PC-9 (cell line): ENCODE data around the gene BCHE. TPM values are rescaled to one million over a fixed set of nuclear protein-coding genes. Genes with fewer than 3 reads are reported as not detected.
A peak's percentile ranks its signal among the peaks of the same experiment; 100 is the strongest.

Experiments
- BruUV-seq: library from RNA; stranded (reverse); fragments of 400-500 nt; replicated peaks from 2 replicates; lab custom pipeline; 2021; lab: Mats Ljungman, UMichigan
- CTCF ChIA-PET: fragments of 300-600 bp; sonication (Branson Sonifier 250); formaldehyde crosslinking; loops from one replicate; lab custom pipeline; 2022; ENCODE audit warnings: antibody characterized with exemption; lab: Charles Lee
- POLR2A ChIA-PET: fragments of 300-600 bp; sonication (Branson Sonifier 250); formaldehyde crosslinking; loops from one replicate; lab custom pipeline; 2022; ENCODE audit warnings: antibody characterized with exemption; ENCODE audit not compliant: unreplicated experiment; lab: Charles Lee
- DNase-seq, 2 experiments: peaks; one replicate each; pipeline versions ENCODE4 v3.0.0 to v3.0.0-alpha.2; 2015 to 2022; ENCODE audit warnings: mixed read lengths in 1 of 2
- H2AFZ ChIP-seq: fragments of 200-600 bp; sonication (generic); 2 replicates; pipeline ENCODE4 v1.8.1; 2017; ENCODE audit warnings: antibody characterized with exemption
- H3F3A ChIP-seq: fragments of 200-600 bp; sonication (generic); 2 replicates; pipeline ENCODE4 v1.8.1; 2017; ENCODE audit warnings: antibody characterized with exemption, mild to moderate bottlenecking, low read depth; ENCODE audit not compliant: insufficient read depth
- H3K27ac ChIP-seq: fragments of 200-600 bp; sonication (generic); 2 replicates; pipeline ENCODE4 v1.6.1; 2016; ENCODE audit warnings: mixed run types
- H3K27me3 ChIP-seq: fragments of 200-600 bp; sonication (generic); 2 replicates; pipeline ENCODE4 v1.6.1; 2016; ENCODE audit warnings: low read depth, mixed run types; ENCODE audit not compliant: insufficient read depth
- H3K36me3 ChIP-seq: fragments of 200-600 bp; sonication (generic); 2 replicates; pipeline ENCODE4 v1.6.1; 2016; ENCODE audit warnings: low read depth, mixed run types
- H3K4me1 ChIP-seq: fragments of 200-600 bp; sonication (generic); replicated peaks from 2 replicates; pipeline ENCODE4 v1.6.1; 2016; ENCODE audit warnings: mixed run types; ENCODE audit not compliant: insufficient read depth
- H3K4me2 ChIP-seq: fragments of 200-600 bp; sonication (generic); 2 replicates; pipeline ENCODE4 v1.6.1; 2017; ENCODE audit warnings: mixed run types
- H3K4me3 ChIP-seq: fragments of 200-600 bp; sonication (generic); 2 replicates; pipeline ENCODE4 v1.6.1; 2016; ENCODE audit warnings: mixed run types
- H3K79me2 ChIP-seq: fragments of 200-600 bp; sonication (generic); 2 replicates; pipeline ENCODE4 v1.6.1; 2017; ENCODE audit warnings: low read depth, mixed run types
- H3K9me2 ChIP-seq: fragments of 200-600 bp; sonication (generic); 2 replicates; pipeline ENCODE4 v1.8.1; 2017; ENCODE audit warnings: mild to moderate bottlenecking; ENCODE audit not compliant: insufficient read depth
- H3K9me3 ChIP-seq: fragments of 200-600 bp; sonication (generic); 2 replicates; pipeline ENCODE4 v1.8.1; 2016; ENCODE audit warnings: low read depth; ENCODE audit not compliant: insufficient read depth
- H4K20me1 ChIP-seq: fragments of 200-600 bp; sonication (generic); 2 replicates; pipeline ENCODE4 v1.8.1; 2017; ENCODE audit not compliant: insufficient read depth
- CTCF ChIP-seq: fragments of 200-600 bp; sonication (generic); conservative IDR thresholded peaks from 2 replicates; pipeline ENCODE4 v1.6.1; 2017; ENCODE audit warnings: mixed run types, antibody characterized with exemption, mild to moderate bottlenecking, moderate library complexity
- EZH2 ChIP-seq: fragments of 200-600 bp; sonication (generic); IDR thresholded peaks from 2 replicates; pipeline ENCODE4 v1.8.0; 2017; ENCODE audit warnings: antibody characterized with exemption, low read depth
- intact Hi-C: fragments of 100-400 bp; cut with micrococcal nuclease; formaldehyde crosslinking; loops from one replicate; pipeline ENCODE4 v1.10.0; 2022; ENCODE audit not compliant: unreplicated experiment
- total RNA-seq: library from RNA; stranded (reverse); gene quantifications from 2 replicates; pipeline ENCODE4 v1.2.3, GENCODE V29; 2021

The BCHE gene
- total RNA-seq, 1 experiment from 2014 or later: not detected

DNA sequence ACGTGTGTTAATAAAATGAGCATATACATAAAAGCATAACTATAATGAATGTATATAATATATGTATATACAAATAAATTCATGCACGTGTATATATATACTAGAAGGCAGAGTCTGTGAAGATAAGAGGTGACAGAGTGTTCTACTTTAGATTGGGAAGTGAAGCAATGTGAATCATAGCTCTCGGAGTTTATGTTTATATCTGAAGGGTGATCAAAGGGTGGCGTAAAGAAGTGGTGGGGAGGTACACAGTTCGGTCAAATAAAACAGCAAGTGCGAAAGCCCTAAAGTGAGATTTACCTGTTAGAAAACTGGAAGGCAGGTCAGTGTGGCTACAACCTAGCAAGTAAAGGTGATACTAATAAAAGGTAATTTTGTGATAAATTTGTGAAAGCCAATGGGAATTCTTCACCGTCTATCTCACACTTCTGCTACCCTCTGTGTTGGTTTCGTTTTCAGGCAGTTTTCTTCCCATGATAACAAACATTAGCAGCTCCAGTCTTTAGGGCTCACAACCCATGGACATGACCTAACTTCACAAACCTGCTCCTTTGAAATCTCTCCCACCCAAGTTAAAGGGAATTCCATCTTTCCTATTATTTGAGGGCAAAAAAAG lies 46.7 kb upstream of the BCHE start:
- 0 out of 2 replicates have a peak, but pooled peaks cover 3% of the 10 kb centered on the region for H3K9me2 ChIP-seq
- intact Hi-C loops: no loop called here
- no peak overlapping the region for H3K4me3 ChIP-seq
- no peaks in the 10 kb centered on the region for H3K27me3 ChIP-seq
- H3K79me2 ChIP-seq: no peaks in the 10 kb centered on the region
- no TSS peak for BruUV-seq
- no peaks in the 10 kb centered on the region for H3K4me1 ChIP-seq
- POLR2A ChIA-PET: no interaction called here
- no peaks in the 10 kb centered on the region for H3F3A ChIP-seq
- H2AFZ ChIP-seq: no peak overlapping the region
- DNase-seq: peak in 1 of 2 experiments; percentile 15
- no peaks in the 10 kb centered on the region; the same call in 1 of the 2 replicates for H3K9me3 ChIP-seq
- no peak overlapping the region for H3K4me2 ChIP-seq
- TF ChIP-seq CTCF (no peak), EZH2 (no peak)
- CTCF ChIA-PET: interaction anchor here (1.0 kb wide), 1 partner anchor 9 kb away, joined by 5 read pairs; no protein-coding TSS in a partner anchor
- H3K36me3 ChIP-seq: no peaks in the 10 kb centered on the region
- no peak overlapping the region for H3K27ac ChIP-seq
- H4K20me1 ChIP-seq: no peaks in the 10 kb centered on the region

DNA sequence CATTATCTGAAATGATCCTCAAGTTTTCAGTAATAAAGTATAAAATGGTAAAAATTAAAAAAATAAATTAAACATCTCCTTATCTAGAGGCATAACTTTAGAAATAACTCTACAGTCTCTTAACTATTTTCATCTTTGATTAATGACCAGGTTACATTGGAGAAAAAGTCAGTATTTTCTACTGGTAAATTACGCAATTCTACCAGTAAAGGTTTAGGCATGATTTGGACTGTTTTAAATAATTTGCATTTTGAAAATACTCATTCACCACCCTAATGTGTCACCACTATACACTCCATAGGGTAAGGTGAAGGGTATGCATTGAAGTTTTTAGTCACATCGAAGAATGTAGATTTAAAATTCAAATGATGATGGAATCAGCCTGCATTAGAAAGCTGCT lies 45.9 kb upstream of the BCHE start:
- H3F3A ChIP-seq: no peaks in the 10 kb centered on the region
- DNase-seq: no peak
- H3K27me3 ChIP-seq: no peaks in the 10 kb centered on the region
- no peak overlapping the region for H3K27ac ChIP-seq
- POLR2A ChIA-PET: no interaction called here
- no peak overlapping the region for H3K4me3 ChIP-seq
- CTCF ChIA-PET: no interaction called here
- no peaks in the 10 kb centered on the region for H4K20me1 ChIP-seq
- H3K9me3 ChIP-seq: no peaks in the 10 kb centered on the region; the same call in 1 of the 2 replicates
- no peak overlapping the region for H3K4me2 ChIP-seq
- no TSS peak for BruUV-seq
- H3K36me3 ChIP-seq: no peaks in the 10 kb centered on the region
- intact Hi-C loops: no loop called here
- no peaks in the 10 kb centered on the region for H3K79me2 ChIP-seq
- TF ChIP-seq CTCF (no peak), EZH2 (no peak)
- no peaks in the 10 kb centered on the region for H3K4me1 ChIP-seq
- H2AFZ ChIP-seq: no peak overlapping the region
- no peaks in the 10 kb centered on the region for H3K9me2 ChIP-seq

GRCh38 chr3:165875644-165876043 lies 38.4 kb upstream of the BCHE start:
- Histone ChIP-seq H3F3A (no peaks in the 10 kb centered on the region), H3K9me3 (peaks cover 11% of the 10 kb centered on the region), H3K4me2 (peak overlapping the region; percentile 90), H3K27me3 (no peaks in the 10 kb centered on the region), H2AFZ (peak overlapping the region; percentile 91), H3K36me3 (no peaks in the 10 kb centered on the region), H4K20me1 (no peaks in the 10 kb centered on the region), H3K27ac (peak overlapping the region; percentile 82; the same call in 1 of the 2 replicates), H3K79me2 (peaks cover 10% of the 10 kb centered on the region), H3K9me2 (no peaks in the 10 kb centered on the region), H3K4me3 (peak overlapping the region; percentile 63), H3K4me1 (peaks cover 18% of the 10 kb centered on the region)
- no TSS peak for BruUV-seq
- no peak for DNase-seq
- ChIA-PET POLR2A (no interaction called here), CTCF (no interaction called here)
- TF ChIP-seq EZH2 (no peak), CTCF (no peak)
- intact Hi-C loops: loop anchor here (10.0 kb wide), 1 partner anchor 409 kb away; no protein-coding TSS in a partner anchor
